ENCODE measurements around the gene SCAMP5.

SCAMP5 gene, protein sequence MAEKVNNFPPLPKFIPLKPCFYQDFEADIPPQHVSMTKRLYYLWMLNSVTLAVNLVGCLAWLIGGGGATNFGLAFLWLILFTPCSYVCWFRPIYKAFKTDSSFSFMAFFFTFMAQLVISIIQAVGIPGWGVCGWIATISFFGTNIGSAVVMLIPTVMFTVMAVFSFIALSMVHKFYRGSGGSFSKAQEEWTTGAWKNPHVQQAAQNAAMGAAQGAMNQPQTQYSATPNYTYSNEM

DNA sequence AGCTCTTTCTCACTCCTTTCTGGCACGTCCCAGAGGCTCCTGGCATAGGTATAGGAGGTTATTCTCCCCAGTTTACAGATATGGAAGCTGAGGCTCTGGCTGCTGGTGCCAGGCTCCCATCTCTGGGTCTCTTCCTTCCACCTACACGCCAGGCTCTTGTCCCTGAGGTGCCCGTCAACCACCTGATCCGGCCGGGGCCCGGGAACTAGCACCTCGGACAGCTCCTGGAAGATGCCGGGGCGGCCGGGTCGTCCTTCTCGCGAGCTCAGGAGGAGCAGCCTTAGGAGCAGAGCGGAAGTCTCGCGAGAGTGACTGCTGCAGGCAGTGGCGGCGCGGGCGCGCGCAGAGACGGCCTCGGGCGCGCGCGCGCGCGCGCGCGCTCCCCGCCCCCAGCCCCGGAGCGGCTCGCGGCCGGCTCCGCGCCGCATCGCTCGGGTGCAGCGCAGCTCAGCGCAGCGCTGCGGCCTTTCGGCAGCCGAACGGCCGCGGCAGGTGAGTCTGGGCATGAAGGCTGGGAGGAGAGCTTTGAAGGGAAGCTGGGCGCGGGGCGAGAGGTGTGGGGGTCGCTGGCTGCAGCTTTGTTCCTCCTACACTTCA lies at the start of gene SCAMP5:
SCAMP5 (plus strand) TSS at position 382 of the 597 bp plus-strand sequence. CDS start 16,277 bp downstream, outside the sequence.
- DNase-seq: peak; percentile 74

DNA sequence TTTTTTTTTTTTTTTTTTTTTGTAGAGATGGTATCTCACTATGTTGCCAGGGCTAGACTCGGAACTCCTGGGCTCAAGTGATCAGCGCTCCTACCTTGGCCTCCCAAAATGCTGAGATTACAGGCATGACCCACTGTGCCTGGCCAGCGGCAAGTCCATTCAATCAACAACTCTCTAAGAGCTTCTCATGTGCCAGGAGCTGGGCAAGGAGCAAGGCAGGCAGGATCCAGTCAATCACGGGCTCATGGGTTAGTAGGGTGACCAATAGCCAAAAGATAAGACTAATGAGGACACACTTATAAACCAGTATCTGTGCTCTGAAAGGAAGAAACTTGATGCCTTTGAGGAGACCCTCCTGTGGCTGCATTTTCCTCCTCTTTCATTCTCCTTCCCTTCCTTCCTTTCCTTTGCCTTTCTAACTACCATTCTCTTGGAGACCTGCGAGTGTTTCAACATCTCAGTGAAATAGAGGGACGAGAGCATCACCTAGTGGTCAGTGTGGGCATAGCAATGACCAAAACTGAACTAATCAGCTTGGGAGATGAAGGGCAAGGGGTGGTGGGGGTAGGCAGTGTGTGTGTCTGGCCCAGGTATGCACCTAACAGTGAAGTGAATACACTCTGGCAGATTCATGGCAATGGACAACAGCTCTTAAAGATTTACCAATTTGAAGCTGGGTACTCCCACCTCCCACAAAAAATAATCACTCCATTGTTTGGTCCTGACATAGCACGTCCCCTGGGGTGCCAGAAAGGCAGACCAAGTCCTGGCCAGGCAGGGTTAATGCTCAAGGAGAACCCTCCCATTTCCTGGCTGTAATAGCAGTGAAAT lies 45.1 kb upstream of the SCAMP5 start:
- DNase-seq: peak; percentile 18

GRCh38 chr15:74951006-74951405 lies 44.4 kb upstream of the SCAMP5 start:
- DNase-seq: no peak

DNA sequence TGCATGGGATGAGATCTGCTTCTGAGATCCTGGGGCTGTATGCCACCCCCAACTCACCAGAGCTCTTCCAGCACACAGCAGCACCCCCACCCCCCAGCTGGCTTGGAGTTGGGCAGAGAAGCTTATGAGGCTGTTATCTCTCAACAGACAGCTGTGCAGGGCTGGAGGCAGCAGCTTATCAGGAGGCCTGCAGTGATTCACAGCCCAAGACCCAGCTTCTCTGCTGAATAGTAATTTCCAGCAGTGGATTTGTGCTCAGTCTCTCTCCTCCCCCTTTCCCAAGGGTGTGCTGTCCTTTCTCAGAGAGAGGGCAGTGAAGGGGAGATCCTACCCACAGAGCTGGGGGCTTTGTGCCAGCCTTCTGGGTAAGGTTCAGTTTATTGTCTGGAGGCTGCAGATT lies 40.8 kb upstream of the SCAMP5 start:
- no peak for DNase-seq

DNA sequence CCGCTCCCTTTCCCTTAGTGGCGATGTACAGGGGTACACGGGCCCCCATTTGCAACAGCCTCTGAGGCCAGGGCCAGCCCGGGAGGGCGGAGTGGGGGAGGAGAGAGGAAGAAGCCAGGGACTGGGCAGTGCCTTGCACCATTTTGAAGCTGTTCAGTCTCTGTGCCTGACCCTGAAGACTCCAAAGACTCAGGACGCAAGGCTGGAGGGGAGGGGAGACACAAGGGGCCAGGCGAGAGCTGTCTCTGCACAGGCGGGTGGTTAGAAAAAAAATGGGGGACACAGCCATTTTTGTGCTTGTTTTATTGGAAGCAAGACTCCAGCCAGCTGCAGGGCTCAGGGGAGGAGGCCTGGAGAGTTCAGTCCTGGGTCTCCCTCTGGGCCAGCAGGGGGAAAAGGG lies 40.3 kb upstream of the SCAMP5 start:
- no peak for DNase-seq

GRCh38 chr15:74955796-74956647 lies 39.3 kb upstream of the SCAMP5 start:
- DNase-seq: peak; percentile 13

DNA sequence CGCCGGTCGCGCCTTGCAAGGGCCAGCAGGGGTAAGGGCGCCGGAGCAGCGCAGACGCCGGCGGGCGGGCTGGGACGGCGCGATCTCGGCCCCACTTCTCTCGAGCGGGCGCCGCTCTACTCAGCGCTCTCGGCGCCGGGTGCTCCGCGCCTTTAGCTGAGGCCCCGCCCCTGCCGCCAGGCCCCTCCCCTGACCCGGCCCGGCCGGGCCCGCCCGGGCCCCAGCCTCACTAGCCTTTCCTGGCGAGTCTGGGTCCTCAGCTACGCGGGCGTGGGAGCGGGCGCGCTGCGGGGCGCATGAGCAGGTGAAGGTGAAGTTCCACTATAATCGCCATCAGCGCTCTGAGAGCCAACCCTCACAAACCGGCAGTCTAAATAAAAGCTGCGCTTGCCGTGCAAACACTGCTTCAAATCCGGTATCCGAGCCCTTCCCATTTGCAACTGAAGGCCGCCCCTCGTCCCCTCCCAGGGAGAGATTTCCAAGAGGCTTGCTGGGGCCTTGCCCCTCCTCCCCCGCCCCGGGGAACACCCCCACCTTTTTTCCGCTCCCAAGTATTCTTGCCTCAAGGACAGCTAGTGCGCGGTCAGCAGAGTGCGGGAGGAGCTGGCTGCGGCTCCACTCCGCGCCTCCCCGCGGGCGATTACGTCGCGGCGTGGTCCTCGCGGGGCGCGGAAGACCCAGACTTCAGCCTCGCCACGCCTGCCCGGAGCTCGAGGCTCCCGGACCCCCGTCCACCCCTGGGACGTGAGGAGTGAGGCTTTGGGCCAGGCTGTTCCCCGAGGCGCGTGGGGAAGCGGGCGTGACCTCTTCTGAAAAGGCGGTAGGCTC lies 38.5 kb upstream of the SCAMP5 start, which contains the start of gene RPP25:
RPP25 (minus strand) TSS at position 125 of the 828 bp plus-strand sequence. CDS start 189 bp downstream, outside the sequence.
- peak; percentile 30 for DNase-seq

DNA sequence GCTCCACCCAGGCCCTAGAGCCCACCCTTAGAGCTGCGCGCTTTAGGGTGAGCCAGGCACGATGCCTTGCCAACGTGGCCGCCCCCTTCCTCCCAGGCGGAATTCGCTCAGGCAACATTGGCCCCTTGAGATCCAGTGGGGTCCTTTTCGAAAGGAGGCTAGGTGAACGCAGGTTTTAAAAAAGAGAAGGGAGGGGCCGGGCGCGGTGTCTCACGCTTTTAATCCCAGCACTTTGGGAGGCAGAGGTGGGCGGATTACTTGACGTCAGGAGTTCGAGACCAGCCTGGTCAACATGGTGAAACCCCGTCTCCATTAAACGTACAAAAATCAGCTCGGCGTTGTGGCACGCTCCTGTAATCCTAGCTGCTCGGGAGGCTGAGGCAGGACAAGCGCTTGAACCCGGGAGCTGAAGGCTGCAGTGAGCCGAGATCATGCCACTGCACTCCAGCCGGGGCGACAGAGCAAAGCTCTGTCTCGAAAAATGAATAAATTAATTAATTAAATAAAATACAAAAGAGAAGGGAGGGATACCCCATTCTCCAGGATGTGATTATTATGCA lies 37.8 kb upstream of the SCAMP5 start:
- no peak for DNase-seq

DNA sequence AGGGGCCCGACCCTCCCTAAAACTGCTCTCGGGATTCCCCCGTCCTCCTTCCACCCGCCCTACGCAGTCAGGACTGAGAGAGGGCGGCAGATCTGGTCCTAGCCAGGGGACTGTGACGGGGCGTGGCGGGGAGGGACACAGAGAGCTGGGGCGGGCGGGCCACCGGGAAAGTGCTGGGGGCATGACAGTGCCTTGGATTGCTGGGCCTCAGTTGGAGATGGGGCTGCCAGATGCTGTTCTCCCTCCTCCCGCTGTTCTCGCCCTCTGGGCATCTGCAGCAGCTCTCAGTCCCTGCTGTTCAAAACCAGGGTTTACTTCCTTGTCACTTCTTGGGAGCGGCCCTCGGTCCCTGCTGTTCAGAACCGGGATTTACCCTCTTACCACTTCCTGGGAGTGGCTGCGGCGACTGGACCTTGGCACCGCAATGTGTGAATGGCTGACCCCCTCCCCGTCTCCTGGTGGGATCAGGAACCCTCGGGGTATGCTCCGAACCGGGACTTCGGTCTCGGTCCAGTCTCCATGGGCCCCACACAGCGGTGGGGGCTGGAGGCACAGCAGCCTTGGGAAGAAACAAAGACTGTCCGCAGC lies 36.9 kb upstream of the SCAMP5 start:
- peak; percentile 30 for DNase-seq

GRCh38 chr15:74958908-74959585 lies 36.3 kb upstream of the SCAMP5 start:
- DNase-seq: no peak

DNA sequence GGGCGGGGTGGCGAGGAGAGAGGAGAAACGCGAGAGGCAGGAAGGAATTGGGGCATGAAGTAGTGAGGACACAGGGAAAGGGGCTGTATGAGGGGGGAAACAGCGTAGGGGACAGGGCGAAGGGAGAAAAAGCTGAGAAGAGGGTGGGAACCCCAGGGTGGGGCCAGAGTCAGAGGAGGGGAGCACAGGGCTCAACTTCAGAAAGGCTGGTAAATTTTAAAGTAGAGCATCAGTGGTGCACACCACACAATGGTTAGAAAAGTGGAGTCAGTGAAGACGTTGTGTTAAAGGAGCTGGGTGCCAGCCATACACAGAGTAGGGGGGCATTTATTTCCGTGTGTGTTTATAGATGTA lies 35.8 kb upstream of the SCAMP5 start:
- no peak for DNase-seq

DNA sequence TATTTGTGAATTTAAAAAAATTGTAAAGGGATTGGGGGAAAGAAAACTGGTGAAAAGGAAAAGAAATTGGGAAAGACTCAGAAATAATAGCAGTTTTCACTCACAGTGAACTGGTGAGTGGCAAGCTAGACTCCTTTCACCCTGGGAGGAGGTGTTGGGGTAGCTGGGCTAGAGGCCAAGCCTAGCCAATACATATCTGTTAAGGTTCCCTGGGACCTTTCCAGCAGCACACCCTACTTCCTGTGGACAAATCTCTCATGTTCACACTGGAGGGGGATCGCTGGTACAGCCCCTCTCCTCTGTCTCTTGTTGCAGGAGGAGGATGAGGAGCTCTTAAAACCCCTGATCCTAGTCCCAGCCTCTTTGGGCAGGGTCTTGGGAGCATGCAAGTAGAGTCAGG lies 35.1 kb upstream of the SCAMP5 start:
- no peak for DNase-seq

GRCh38 chr15:74960995-74961588 lies 34.3 kb upstream of the SCAMP5 start:
- no peak for DNase-seq

DNA sequence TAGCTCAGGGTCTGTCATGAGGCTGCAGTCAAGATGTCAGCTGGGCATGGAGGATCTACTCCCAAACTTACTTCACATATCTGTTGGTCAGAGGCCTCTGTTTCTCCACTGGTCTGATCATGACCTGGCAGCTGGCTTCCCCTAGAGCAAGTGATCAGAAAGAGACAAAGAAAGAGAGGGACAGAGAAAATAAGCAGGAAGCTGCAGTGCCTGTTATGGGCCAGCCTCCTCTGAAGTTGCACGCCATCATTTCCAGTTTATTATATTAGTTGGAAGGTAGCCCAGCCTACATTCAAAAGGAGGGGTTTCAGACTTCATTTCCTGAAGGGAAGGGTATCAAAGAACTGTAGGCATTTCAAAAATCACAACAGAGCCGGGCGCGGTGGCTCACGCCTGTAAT lies 33.7 kb upstream of the SCAMP5 start:
- DNase-seq: no peak

DNA sequence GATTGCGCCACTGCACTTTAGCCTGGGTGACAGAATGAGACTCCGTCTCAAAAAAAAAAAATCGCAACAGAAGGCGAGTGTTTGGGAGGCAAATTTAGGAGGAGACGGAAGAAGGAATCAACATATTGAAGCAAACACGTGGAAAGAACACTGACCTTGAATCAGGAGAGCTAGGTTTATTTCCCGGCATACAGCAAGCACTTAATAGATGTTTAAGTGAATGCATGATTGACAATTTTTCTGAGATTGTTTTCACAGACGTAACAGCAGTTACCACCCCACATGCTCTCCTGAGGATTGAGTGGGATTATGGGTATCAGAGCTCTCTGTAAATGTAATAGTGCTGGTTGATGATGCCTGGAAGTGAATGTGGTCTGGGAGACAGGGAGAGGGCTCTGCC lies 33.1 kb upstream of the SCAMP5 start:
- no peak for DNase-seq

- no peak for DNase-seq
These were observed 32.7 kb upstream of the SCAMP5 start for GRCh38 chr15:74962671-74963070.

DNA sequence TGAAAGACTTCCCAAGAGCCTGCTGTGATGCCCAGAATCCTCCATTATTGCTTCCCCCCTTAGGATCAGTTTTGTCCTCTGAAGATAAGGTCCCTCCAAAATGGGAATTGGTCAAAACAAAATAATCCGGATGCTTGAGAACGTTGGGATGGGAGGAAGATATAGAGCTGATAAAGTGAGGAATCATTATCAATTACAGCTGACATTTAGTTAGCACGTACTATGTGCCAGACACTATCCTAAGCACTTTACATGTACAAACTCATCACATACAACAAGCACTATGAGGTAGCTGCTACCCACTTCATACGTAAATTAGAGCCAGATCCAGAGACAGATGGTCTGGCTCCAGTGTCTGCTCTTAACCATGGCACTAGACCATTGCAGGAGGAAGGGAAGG lies 32.1 kb upstream of the SCAMP5 start:
- no peak for DNase-seq

DNA sequence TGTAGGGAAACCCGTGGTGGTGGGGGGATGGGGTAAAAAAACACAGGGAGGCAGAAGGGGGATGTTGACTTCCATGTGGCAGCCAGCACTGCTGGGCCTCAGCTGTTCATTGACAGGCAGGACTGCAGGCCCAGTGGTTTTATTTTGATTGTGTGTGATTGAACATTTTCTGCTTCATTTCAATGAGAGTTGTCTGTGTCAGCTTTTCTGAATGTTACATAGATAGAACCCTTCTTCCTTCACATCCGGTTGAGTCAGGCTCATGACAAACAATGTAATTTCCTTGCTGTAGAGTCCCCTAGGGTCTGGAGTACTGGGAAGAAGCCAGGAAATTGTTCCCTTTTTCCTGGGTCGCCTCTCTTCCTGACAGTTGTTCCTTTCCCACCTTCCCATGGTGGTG lies 30.6 kb upstream of the SCAMP5 start:
- no peak for DNase-seq

GRCh38 chr15:74967670-74968069 lies 27.7 kb upstream of the SCAMP5 start:
- no peak for DNase-seq

DNA sequence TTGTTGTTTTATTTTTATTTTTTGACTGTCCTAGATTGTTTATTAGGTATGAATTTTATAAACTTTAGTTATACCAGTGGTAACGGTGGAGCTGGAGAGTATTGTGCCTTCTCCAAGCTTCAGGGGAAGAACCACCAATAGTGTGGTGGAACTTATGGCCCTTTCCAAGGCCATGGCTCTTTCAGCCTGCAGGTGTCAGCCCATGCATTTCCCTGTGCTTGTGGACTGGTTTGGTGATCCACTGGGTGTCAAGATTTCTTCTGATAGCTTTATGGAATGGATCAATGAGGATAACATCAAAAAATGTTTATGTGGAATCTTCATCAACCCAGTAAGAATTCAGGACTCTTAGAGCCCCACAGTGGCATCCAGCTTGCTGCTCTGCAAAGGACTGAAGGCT lies 19.2 kb upstream of the SCAMP5 start:
- DNase-seq: no peak

All from DMS79 treated with DMSO at 0.1 percent for 48 hours (cell line).